Activated CD8-positive, alpha-beta memory T cell treated with anti-CD3 and anti-CD28 coated beads, Interleukin-2, amount 50 U/mL, for 24 hours (primary cell): ENCODE data around the gene YWHAH.
A peak's percentile ranks its signal among the peaks of the same experiment; 100 is the strongest.

Source experiments
- DNase-seq: peaks from one replicate; pipeline ENCODE4 v3.0.0-alpha.2; 2020; ENCODE audit errors: extremely low read depth

YWHAH gene

GRCh38 chr22:31950226-31950625 is 5.9 kb downstream of the YWHAH start:
- DNase-seq, result no peak

GRCh38 chr22:31951194-31952093 is 7.1 kb downstream of the YWHAH start:
- DNase-seq, result no peak

GRCh38 chr22:31952094-31952401 is 7.7 kb downstream of the YWHAH start:
- DNase-seq, result no peak

GRCh38 chr22:31952472-31952871 is 8.1 kb downstream of the YWHAH start:
- DNase-seq, result no peak

GRCh38 chr22:31953261-31953660 is 8.9 kb downstream of the YWHAH start:
- DNase-seq, result no peak

- DNase-seq, result no peak
Measured at GRCh38 chr22:31954535-31955523, 10.5 kb downstream of the YWHAH start.

- no peak for DNase-seq
Measured at GRCh38 chr22:31956360-31956759, 12.0 kb downstream of the YWHAH start.

- DNase-seq, result no peak
Measured at GRCh38 chr22:31957970-31958594, 13.7 kb downstream of the YWHAH start.

- DNase-seq, result no peak
Measured at GRCh38 chr22:31958625-31959239, 14.4 kb downstream of the YWHAH start.

GRCh38 chr22:31960767-31961166 is 16.4 kb downstream of the YWHAH start:
- DNase-seq, result no peak

- no peak for DNase-seq
Measured at GRCh38 chr22:31962387-31963125, 18.2 kb downstream of the YWHAH start.

GRCh38 chr22:31968022-31968421 is 23.7 kb downstream of the YWHAH start:
- no peak for DNase-seq

- no peak for DNase-seq
Measured at GRCh38 chr22:31969789-31970489, 25.6 kb downstream of the YWHAH start.

GRCh38 chr22:31970490-31971444 is 26.4 kb downstream of the YWHAH start:
- peak; percentile 47 for DNase-seq

GRCh38 chr22:31972180-31972579 is 27.8 kb downstream of the YWHAH start:
- no peak for DNase-seq

- no peak for DNase-seq
Measured at GRCh38 chr22:31973739-31974138, 29.4 kb downstream of the YWHAH start.

GRCh38 chr22:31977141-31977841 is 33.0 kb downstream of the YWHAH start:
- peak; percentile 42 for DNase-seq

- DNase-seq, result no peak
Measured at GRCh38 chr22:31977939-31978338, 33.6 kb downstream of the YWHAH start.

- DNase-seq, result no peak
Measured at GRCh38 chr22:31980628-31981027, 36.3 kb downstream of the YWHAH start.
